Right cardiac atrium (tissue), 5 donors: ENCODE measurements around the gene PHF11. TPM values are rescaled to one million over a fixed set of nuclear protein-coding genes. Genes with fewer than 3 reads are reported as not detected.

Experiments used
- ATAC-seq, 2 donors: fragments of 200-7000 bp; cut with Tn5 transposase; one replicate each; pipeline versions ENCODE4 v1.8.0 to v1.9.1; 2020; ENCODE audit warnings: moderate library complexity in 2 of 2, mild to moderate bottlenecking in 1 of 2
- DNase-seq, 3 donors: peaks; one replicate each; pipeline ENCODE4 v3.0.0-alpha.2; 2020
- H3K27ac ChIP-seq: one replicate; pipeline ENCODE4 v1.5.1; 2013; ENCODE audit warnings: mild to moderate bottlenecking, low read length, control low read depth, moderate library complexity
- H3K27me3 ChIP-seq: one replicate; pipeline ENCODE4 v1.6.1; 2013; ENCODE audit not compliant: control insufficient read depth, insufficient read depth
- H3K4me1 ChIP-seq: one replicate; pipeline ENCODE4 v1.6.1; 2013; ENCODE audit warnings: low read length; ENCODE audit not compliant: control insufficient read depth, insufficient read depth
- H3K4me3 ChIP-seq: one replicate; pipeline ENCODE4 v1.5.1; 2013; ENCODE audit warnings: low read length, control low read depth
- H3K9me3 ChIP-seq: one replicate; pipeline ENCODE4 v1.6.1; 2013; ENCODE audit warnings: low read length; ENCODE audit not compliant: control insufficient read depth
- WGBS: extraction: QIAGEN DNeasy Blood & Tissue Kit; methylation state at CpG from one replicate; pipeline ENCODE4 v1.1.7; 2013; 5-methylcytosine and 5-hydroxymethylcytosine counted together
- intact Hi-C, 4 donors: fragments of 100-400 bp; cut with DNase I; formaldehyde crosslinking; loops; one replicate each; pipeline versions ENCODE4 v1.11.0 to v1.14.0; 2022 to 2023
- polyA plus RNA-seq: library from polyadenylated mRNA; stranded (reverse); fragments of 200-250 nt; gene quantifications from one replicate; pipeline ENCODE4 v1.2.3, GENCODE V29; 2013
- total RNA-seq, 4 donors: library from RNA; stranded (reverse); fragmentation: NEBNext Ultra II Directional; extraction: Animal tissue kit (Norgen Biotek cat#: 25700); gene quantifications; one replicate each; pipeline ENCODE4 v1.2.1, GENCODE V29; 2021
- donor health status: healthy with polysubstance abuse.
- donor health status: DM: no; HTN: yes; CAD: no.
- donor health status: DM: no; HTN: no; CAD: no.
- donor health status: DM: no; HTN: yes; CAD: no; lungs with severe emphysema.
- donor health status: DM: yes; HTN: yes; CAD: no.

The PHF11 gene
- total and polyA plus RNA-seq, 5 donors, result 20.2 to 31.1 (median 23.8) TPM

GRCh38 chr13:49566461-49566860 is 70.7 kb downstream of the PHF11 start:
- intact Hi-C loops, result no loop called here
- Histone ChIP-seq H3K4me3 (no peak overlapping the region), H3K9me3 (no peaks in the 10 kb centered on the region), H3K27me3 (no peaks in the 10 kb centered on the region), H3K4me1 (no peaks in the 10 kb centered on the region), H3K27ac (no peak overlapping the region)
- ATAC-seq, result no peak
- DNase-seq, result no peak
- 92% methylated on average over 4 of the region's 4 CpGs for WGBS

- H3K4me3 ChIP-seq, result no peak overlapping the region
- intact Hi-C loops, result no loop called here
- ATAC-seq (no peak), DNase-seq (no peak)
- no peak overlapping the region for H3K27ac ChIP-seq
- no peaks in the 10 kb centered on the region for H3K4me1 ChIP-seq
- WGBS, result 77% methylated on average over 5 of the region's 5 CpGs
- no peaks in the 10 kb centered on the region for H3K9me3 ChIP-seq
- H3K27me3 ChIP-seq, result no peaks in the 10 kb centered on the region
These were observed 71.7 kb downstream of the PHF11 start for GRCh38 chr13:49567491-49567890.

GRCh38 chr13:49569993-49570689 is 74.4 kb downstream of the PHF11 start:
- no peak overlapping the region for H3K27ac ChIP-seq
- ATAC-seq, result no peak
- no peaks in the 10 kb centered on the region for H3K9me3 ChIP-seq
- no peak for DNase-seq
- H3K4me1 ChIP-seq, result no peaks in the 10 kb centered on the region
- 94% methylated on average over 1 of the region's 1 CpG for WGBS
- H3K27me3 ChIP-seq, result no peaks in the 10 kb centered on the region
- no peak overlapping the region for H3K4me3 ChIP-seq
- intact Hi-C loops, result no loop called here

DNA sequence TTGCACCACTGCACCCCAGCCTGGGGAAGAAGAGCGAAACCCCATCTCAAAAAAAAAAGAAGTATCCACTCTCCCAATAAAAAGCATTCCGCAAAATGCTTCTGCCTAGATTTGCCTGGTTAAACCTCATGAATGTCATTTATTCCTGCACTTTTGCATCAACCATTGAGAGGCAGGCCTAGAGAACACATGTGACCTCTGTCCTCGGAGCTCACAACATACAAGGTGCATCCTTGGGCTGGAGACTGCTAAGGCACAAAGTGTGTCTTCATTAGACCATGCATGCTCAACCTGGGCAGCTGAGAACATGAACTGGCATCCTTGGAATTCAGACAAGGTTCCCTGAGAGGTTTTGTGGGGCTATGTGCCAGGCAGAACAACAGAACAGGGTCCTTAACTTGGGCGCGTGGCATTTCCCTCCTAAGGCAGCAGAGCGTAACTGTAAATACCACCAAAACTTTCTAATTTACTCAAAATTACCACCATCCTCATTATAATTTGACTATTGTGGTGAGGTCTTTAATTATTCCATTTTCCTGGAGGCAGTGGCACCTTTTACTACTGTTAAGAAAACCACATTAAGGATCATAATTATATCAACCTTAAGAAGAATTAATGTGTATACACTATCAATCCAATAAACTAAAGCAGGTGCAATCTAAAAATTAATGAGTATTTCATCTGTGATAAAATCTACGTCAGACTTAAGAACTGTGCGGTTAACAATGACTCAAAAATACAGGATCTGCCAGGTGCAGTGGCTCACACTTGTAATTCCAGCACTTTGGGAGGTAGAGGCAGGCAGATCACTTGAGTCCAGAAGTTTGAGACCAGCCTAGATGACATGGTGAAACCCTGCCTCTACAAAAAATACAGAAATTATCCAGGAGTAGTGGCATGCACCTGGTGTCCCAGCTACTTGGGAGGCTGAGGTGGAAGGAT is 75.8 kb downstream of the PHF11 start:
- H3K9me3 ChIP-seq, result no peaks in the 10 kb centered on the region
- WGBS, result 92% methylated on average over 8 of the region's 8 CpGs
- ATAC-seq, result no peak
- DNase-seq, result no peak
- H3K4me3 ChIP-seq, result no peak overlapping the region
- no peaks in the 10 kb centered on the region for H3K4me1 ChIP-seq
- H3K27me3 ChIP-seq, result no peaks in the 10 kb centered on the region
- intact Hi-C loops, result no loop called here
- no peak overlapping the region for H3K27ac ChIP-seq

Other genes starting within 250 kb of the PHF11 start
- 10 to 100 TPM in 1 of 4 donors, 1 to 10 TPM in 3; 5.6 to 10.9 (median 9.0) TPM for gene CDADC1, start 248.0 kb upstream of the PHF11 start, total RNA-seq
- 5.9 TPM for gene CDADC1, start 248.0 kb upstream of the PHF11 start, polyA plus RNA-seq
- gene CAB39L, start 51.9 kb upstream of the PHF11 start, total RNA-seq, result 10 to 100 TPM; 24.6 to 31.7 (median 28.2) TPM
- gene CAB39L, start 51.9 kb upstream of the PHF11 start, polyA plus RNA-seq, result 15.4 TPM
- 10 to 100 TPM; 13.1 to 18.6 (median 16.0) TPM for gene SETDB2, start 51.7 kb upstream of the PHF11 start, total RNA-seq
- 5.0 TPM for gene SETDB2, start 51.7 kb upstream of the PHF11 start, polyA plus RNA-seq
- 10 to 100 TPM; 16.7 to 20.3 (median 19.0) TPM for gene RCBTB1, start 89.6 kb downstream of the PHF11 start, total RNA-seq
- gene RCBTB1, start 89.6 kb downstream of the PHF11 start, polyA plus RNA-seq, result 10.8 TPM
- gene ARL11, start 132.6 kb downstream of the PHF11 start, total RNA-seq, result under 1 TPM; 0.33 to 0.82 (median 0.54) TPM
- 0.32 TPM for gene ARL11, start 132.6 kb downstream of the PHF11 start, polyA plus RNA-seq
- gene EBPL, start 195.5 kb downstream of the PHF11 start, total RNA-seq, result 10 to 100 TPM in 3 of 4 donors, 1 to 10 TPM in 1; 8.1 to 11.5 (median 11.0) TPM
- 9.3 TPM for gene EBPL, start 195.5 kb downstream of the PHF11 start, polyA plus RNA-seq